Natural killer cell (primary cell): Measurements from ENCODE around the gene EHMT1. TPM values are rescaled to one million over a fixed set of nuclear protein-coding genes. Genes with fewer than 3 reads are reported as not detected.
A peak's percentile ranks its signal among the peaks of the same experiment; 100 is the strongest.

Source experiments
- ATAC-seq, 3 donors: fragments of 150-1000 bp in 2 of 3; fragments of 200-7000 bp in 1 of 3; cut with Tn5 transposase; 1 replicate in 1 of 3; 2 replicates in 2 of 3; pipeline ENCODE4 v1.10.0; 2021; ENCODE audit warnings: mild to moderate bottlenecking in 2 of 3, moderate library complexity in 2 of 3
- DNase-seq, 2 donors: peaks; one replicate each; pipeline versions ENCODE4 v3.0.0 to v3.0.0-alpha.2; 2013 to 2021; ENCODE audit warnings: mixed read lengths in 1 of 2
- H3K27ac ChIP-seq: one replicate; pipeline ENCODE4 v1.5.1; 2013; ENCODE audit warnings: mild to moderate bottlenecking, low read length
- H3K27me3 ChIP-seq: one replicate; pipeline ENCODE4 v1.6.1; 2013; ENCODE audit warnings: low read length; ENCODE audit not compliant: control insufficient read depth, insufficient read depth
- H3K36me3 ChIP-seq: one replicate; pipeline ENCODE4 v1.6.1; 2013; ENCODE audit warnings: low read length; ENCODE audit not compliant: control insufficient read depth, insufficient read depth
- H3K4me1 ChIP-seq: one replicate; pipeline ENCODE4 v1.6.1; 2013; ENCODE audit warnings: low read length; ENCODE audit not compliant: control insufficient read depth, insufficient read depth
- H3K4me3 ChIP-seq: one replicate; pipeline ENCODE4 v1.5.1; 2013; ENCODE audit warnings: low read length
- H3K9me3 ChIP-seq: one replicate; pipeline ENCODE4 v1.6.1; 2013; ENCODE audit warnings: low read length; ENCODE audit not compliant: control insufficient read depth, insufficient read depth
- H3K27ac Mint-ChIP-seq, 2 donors: one replicate each; pipeline ENCODE4 v1.8.0; 2022; ENCODE audit warnings: mild to moderate bottlenecking in 2 of 2, mixed read lengths in 2 of 2, moderate library complexity in 1 of 2
- H3K27me3 Mint-ChIP-seq, 2 donors: one replicate each; pipeline ENCODE4 v1.8.0; 2022; ENCODE audit warnings: low read depth in 2 of 2, mixed read lengths in 2 of 2
- H3K36me3 Mint-ChIP-seq: one replicate; pipeline ENCODE4 v1.8.0; 2022; ENCODE audit warnings: mixed read lengths
- H3K4me1 Mint-ChIP-seq, 2 donors: one replicate each; pipeline ENCODE4 v1.8.0; 2022; ENCODE audit warnings: mixed read lengths in 2 of 2
- H3K4me3 Mint-ChIP-seq: one replicate; pipeline ENCODE4 v1.8.0; 2022; ENCODE audit warnings: mild to moderate bottlenecking, moderate library complexity, mixed read lengths
- H3K9me3 Mint-ChIP-seq, 2 donors: one replicate each; pipeline ENCODE4 v1.8.0; 2022; ENCODE audit warnings: mixed read lengths in 2 of 2
- CTCF ChIP-seq: fragments of 200-600 bp; IDR thresholded peaks from one replicate; pipeline ENCODE4 v1.8.0; 2022; ENCODE audit warnings: antibody characterized with exemption
- WGBS: methylation state at CpG from one replicate; pipeline ENCODE4 v1.1.7; 2013; ENCODE audit warnings: missing lambda C conversion rate; ENCODE audit not compliant: insufficient coverage; 5-methylcytosine and 5-hydroxymethylcytosine counted together
- intact Hi-C: fragments of 100-400 bp; cut with micrococcal nuclease; formaldehyde crosslinking; loops from one replicate; pipeline ENCODE4 v1.14.2; 2022
- total RNA-seq, 4 donors: library from RNA; stranded (reverse); fragments of 120-200 nt in 1 of 4; gene quantifications; one replicate each; pipeline versions ENCODE4 v1.2.3 to v1.2.4, GENCODE V29; 2013 to 2022

The EHMT1 gene
- total RNA-seq, 3 donors from 2014 or later (not counting 1 experiment from before 2014, with no cell fraction given) = 173 to 200 (median 176) TPM

- H3K27ac Mint-ChIP-seq = peak overlapping the region; percentile 85 to 91
- H3K4me3 Mint-ChIP-seq = no peak overlapping the region
- H3K36me3 Mint-ChIP-seq = no peaks in the 10 kb centered on the region
Measured at GRCh38 chr9:137646341-137646740, 27.5 kb downstream of the EHMT1 start.

GRCh38 chr9:137647096-137647714 lies 28.4 kb downstream of the EHMT1 start:
- no peaks in the 10 kb centered on the region for H3K27me3 Mint-ChIP-seq
- H3K4me3 Mint-ChIP-seq = peak overlapping the region; percentile 61
- DNase-seq = peak in 1 of 2 donors; percentile 31
- 37% methylated on average over 15 of the region's 15 CpGs for WGBS
- Histone ChIP-seq H3K27ac (peak overlapping the region; percentile 14), H3K36me3 (peaks cover 22% of the 10 kb centered on the region), H3K4me3 (no peak overlapping the region), H3K27me3 (no peaks in the 10 kb centered on the region), H3K9me3 (no peaks in the 10 kb centered on the region), H3K4me1 (peaks cover 27% of the 10 kb centered on the region)
- ATAC-seq = peak; percentile 63 to 81 (median 76)
- peak overlapping the region; percentile 85 to 91 for H3K27ac Mint-ChIP-seq
- H3K9me3 Mint-ChIP-seq = no peaks in the 10 kb centered on the region
- intact Hi-C loops = loop anchor here (1.0 kb wide), 1 partner anchor 8 kb away; no protein-coding TSS in a partner anchor
- peaks cover 52 to 60% of the 10 kb centered on the region in 2 donors for H3K4me1 Mint-ChIP-seq
- no peaks in the 10 kb centered on the region for H3K36me3 Mint-ChIP-seq
- TF ChIP-seq CTCF = no peak

More at GRCh38 chr9:137646341-137646740, 27.5 kb downstream of the EHMT1 start:
- Histone ChIP-seq H3K36me3 (peaks cover 14% of the 10 kb centered on the region), H3K4me3 (no peak overlapping the region), H3K27ac (no peak overlapping the region), H3K4me1 (peaks cover 27% of the 10 kb centered on the region), H3K27me3 (no peaks in the 10 kb centered on the region), H3K9me3 (no peaks in the 10 kb centered on the region)
- Mint-ChIP-seq H3K4me1 (peaks cover 50 to 61% of the 10 kb centered on the region in 2 donors), H3K27me3 (no peaks in the 10 kb centered on the region), H3K9me3 (no peaks in the 10 kb centered on the region)
- no peak for TF ChIP-seq CTCF
- 95% methylated on average over 13 of the region's 13 CpGs for WGBS
- intact Hi-C loops = no loop called here
- ATAC-seq (no peak), DNase-seq (no peak)

- WGBS = 86% methylated on average over 2 of the region's 2 CpGs
Measured at GRCh38 chr9:137648396-137648795, 29.6 kb downstream of the EHMT1 start.

More at GRCh38 chr9:137648396-137648795, 29.6 kb downstream of the EHMT1 start:
- H3K4me1 Mint-ChIP-seq = peaks cover 53 to 58% of the 10 kb centered on the region in 2 donors
- intact Hi-C loops = no loop called here
- no peak for DNase-seq
- Histone ChIP-seq H3K27ac (no peak overlapping the region), H3K4me1 (peaks cover 27% of the 10 kb centered on the region), H3K9me3 (no peaks in the 10 kb centered on the region), H3K36me3 (peaks cover 28% of the 10 kb centered on the region), H3K4me3 (no peak overlapping the region), H3K27me3 (no peaks in the 10 kb centered on the region)
- no peak for ATAC-seq
- H3K27ac Mint-ChIP-seq = peak overlapping the region; percentile 85 to 91
- no peaks in the 10 kb centered on the region for H3K36me3 Mint-ChIP-seq
- no peak overlapping the region for H3K4me3 Mint-ChIP-seq
- H3K9me3 Mint-ChIP-seq = no peaks in the 10 kb centered on the region
- TF ChIP-seq CTCF = no peak
- H3K27me3 Mint-ChIP-seq = no peaks in the 10 kb centered on the region
